H1 (cell line): ENCODE measurements around the gene UTRN. TPM values are rescaled to one million over a fixed set of nuclear protein-coding genes. Genes with fewer than 3 reads are reported as not detected.

ENCODE experiments used
- CTCF ChIA-PET: fragments of 300-600 bp; sonication (Branson Sonifier 250); formaldehyde crosslinking; loops from one replicate; lab custom pipeline; 2021; ENCODE audit not compliant: partially characterized antibody; lab: Charles Lee
- POLR2A ChIA-PET: fragments of 300-600 bp; sonication (Branson Sonifier 250); formaldehyde crosslinking; loops from one replicate; lab custom pipeline; 2021; ENCODE audit warnings: inconsistent platforms; ENCODE audit not compliant: partially characterized antibody; lab: Charles Lee
- DNase-seq, 2 experiments: peaks; one replicate each; pipeline versions ENCODE4 v3.0.0 to v3.0.0-alpha.2; 2010 to 2022; ENCODE audit warnings: low spot score in 2 of 2, low read depth in 1 of 2, mixed read lengths in 1 of 2
- FAIRE-seq: peaks from 2 replicates; lab custom pipeline; 2011; peaks lifted over from hg19 to GRCh38; lab: Jason Lieb, UNC
- H2AFZ ChIP-seq: 2 replicates; pipeline ENCODE4 v1.8.1; 2012; ENCODE audit warnings: low read length, inconsistent platforms
- H2AK5ac ChIP-seq: 2 replicates; pipeline ENCODE4 v1.6.1; 2013; ENCODE audit warnings: low read depth, low read length
- H2BK120ac ChIP-seq: replicated peaks from 2 replicates; pipeline ENCODE3; 2013; ENCODE audit warnings: low read depth, low read length, inconsistent platforms
- H2BK12ac ChIP-seq: 2 replicates; pipeline ENCODE4 v1.6.1; 2013; ENCODE audit warnings: low read depth, low read length
- H2BK15ac ChIP-seq: 2 replicates; pipeline ENCODE4 v1.6.1; 2013; ENCODE audit warnings: low read length
- H2BK20ac ChIP-seq: 2 replicates; pipeline ENCODE4 v1.6.1; 2013; ENCODE audit warnings: low read length
- H2BK5ac ChIP-seq: 2 replicates; pipeline ENCODE4 v1.6.1; 2013; ENCODE audit warnings: low read depth, low read length
- H3K14ac ChIP-seq: 2 replicates; pipeline ENCODE4 v1.6.1; 2013; ENCODE audit warnings: inconsistent platforms; ENCODE audit not compliant: insufficient read length
- H3K18ac ChIP-seq: 2 replicates; pipeline ENCODE4 v1.6.1; 2013; ENCODE audit warnings: low read length; ENCODE audit errors: extremely low read depth
- H3K23ac ChIP-seq: 2 replicates; pipeline ENCODE4 v1.6.1; 2013; ENCODE audit warnings: inconsistent platforms; ENCODE audit not compliant: insufficient read length
- H3K23me2 ChIP-seq: 2 replicates; pipeline ENCODE4 v1.6.1; 2013; ENCODE audit warnings: low read depth, low read length
- H3K27ac ChIP-seq: 2 replicates; pipeline ENCODE4 v1.6.1; 2011; ENCODE audit warnings: low read depth, low read length, inconsistent platforms
- H3K27me3 ChIP-seq, 4 experiments: replicated peaks in 1 of 4; 1 replicate in 1 of 4; 2 replicates in 3 of 4; pipeline versions ENCODE4 v1.6.1 to v1.8.1; 2011 to 2013; ENCODE audit warnings: low read length in 3 of 4, mild to moderate bottlenecking in 3 of 4, inconsistent platforms in 2 of 4, mixed read lengths in 2 of 4, moderate library complexity in 1 of 4; ENCODE audit not compliant: control insufficient read depth in 3 of 4, insufficient read depth in 3 of 4; ENCODE audit errors: extremely low read depth in 1 of 4
- H3K36me3 ChIP-seq, 4 experiments: 2 replicates each; pipeline versions ENCODE4 v1.6.1 to v1.8.1; 2011 to 2013; ENCODE audit warnings: mild to moderate bottlenecking in 4 of 4, low read length in 3 of 4, moderate library complexity in 2 of 4, control low read depth in 1 of 4, inconsistent platforms in 1 of 4; ENCODE audit not compliant: insufficient read depth in 4 of 4, control insufficient read depth in 2 of 4
- H3K4ac ChIP-seq: replicated peaks from 2 replicates; pipeline ENCODE3; 2013; ENCODE audit warnings: low read length, low read depth, mixed read lengths, inconsistent platforms; ENCODE audit not compliant: insufficient read length
- H3K4me1 ChIP-seq, 4 experiments: replicated peaks in 1 of 4; 1 replicate in 1 of 4; 2 replicates in 3 of 4; pipeline versions ENCODE4 v1.6.1 to v1.8.1; 2011 to 2013; ENCODE audit warnings: low read length in 3 of 4, inconsistent platforms in 2 of 4, mixed read lengths in 1 of 4; ENCODE audit not compliant: insufficient read depth in 4 of 4, control insufficient read depth in 3 of 4
- H3K4me2 ChIP-seq, 2 experiments: 2 replicates each; pipeline versions ENCODE4 v1.6.1 to v1.8.1; 2011 to 2013; ENCODE audit warnings: low read depth in 2 of 2, low read length in 2 of 2, control low read depth in 1 of 2, inconsistent platforms in 1 of 2, mild to moderate bottlenecking in 1 of 2; ENCODE audit not compliant: insufficient read depth in 1 of 2
- H3K4me3 ChIP-seq, 4 experiments: fragments of 200-600, 300-600 bp in 1 of 4; sonication (generic), shearing (Covaris generic), sonication (Bioruptor Twin) in 1 of 4; 2 replicates each; pipeline versions ENCODE4 v1.5.1 to v1.8.1; 2011 to 2016; ENCODE audit warnings: low read length in 4 of 4, low read depth in 3 of 4, control low read depth in 2 of 4, inconsistent platforms in 2 of 4, mild to moderate bottlenecking in 2 of 4, mixed read lengths in 1 of 4, moderate library complexity in 1 of 4; ENCODE audit not compliant: insufficient read depth in 2 of 4; ENCODE audit errors: extremely low read depth in 1 of 4
- H3K56ac ChIP-seq: replicated peaks from 2 replicates; pipeline ENCODE3; 2013; ENCODE audit warnings: low read depth, mild to moderate bottlenecking, mixed read lengths, low read length, inconsistent platforms; ENCODE audit not compliant: insufficient read length
- H3K79me1 ChIP-seq: 2 replicates; pipeline ENCODE4 v1.6.1; 2013; ENCODE audit warnings: low read depth, low read length, control low read depth
- H3K79me2 ChIP-seq, 2 experiments: 2 replicates each; pipeline versions ENCODE4 v1.6.1 to v1.8.1; 2012 to 2013; ENCODE audit warnings: low read length in 2 of 2, mild to moderate bottlenecking in 2 of 2, inconsistent platforms in 1 of 2; ENCODE audit not compliant: insufficient read depth in 2 of 2, control insufficient read depth in 1 of 2
- H3K9ac ChIP-seq, 4 experiments: replicated peaks in 1 of 4; 1 replicate in 1 of 4; 2 replicates in 3 of 4; pipeline versions ENCODE4 v1.6.1 to v1.8.1; 2011 to 2013; ENCODE audit warnings: low read depth in 3 of 4, low read length in 3 of 4, control low read depth in 2 of 4, mild to moderate bottlenecking in 2 of 4, moderate library complexity in 2 of 4, inconsistent platforms in 1 of 4; ENCODE audit errors: extremely low read depth in 1 of 4
- H3K9me3 ChIP-seq, 2 experiments: 2 replicates each; pipeline versions ENCODE4 v1.6.1 to v1.8.1; 2012 to 2013; ENCODE audit warnings: mild to moderate bottlenecking in 2 of 2, moderate library complexity in 2 of 2, control low read depth in 1 of 2, inconsistent platforms in 1 of 2, low read depth in 1 of 2, low read length in 1 of 2, mixed read lengths in 1 of 2; ENCODE audit not compliant: insufficient read depth in 2 of 2
- H4K20me1 ChIP-seq, 2 experiments: replicated peaks in 1 of 2; 2 replicates each; pipeline versions ENCODE3 to v1.8.1; 2011 to 2013; ENCODE audit warnings: inconsistent platforms in 2 of 2, low read length in 2 of 2, mild to moderate bottlenecking in 1 of 2; ENCODE audit not compliant: insufficient read depth in 2 of 2, control insufficient read depth in 1 of 2
- H4K5ac ChIP-seq: 2 replicates; pipeline ENCODE4 v1.6.1; 2013; ENCODE audit warnings: low read length, low read depth, mixed read lengths, inconsistent platforms; ENCODE audit not compliant: insufficient read length
- H4K8ac ChIP-seq: 2 replicates; pipeline ENCODE4 v1.8.0; 2013; ENCODE audit warnings: mild to moderate bottlenecking, moderate library complexity, low read length, inconsistent platforms; ENCODE audit not compliant: insufficient read depth; ENCODE audit errors: extremely low read depth
- H4K91ac ChIP-seq: replicated peaks from 2 replicates; pipeline ENCODE3; 2013; ENCODE audit warnings: low read length, mixed read lengths, inconsistent platforms; ENCODE audit not compliant: insufficient read length
- GTF2F1 ChIP-seq: IDR thresholded peaks from 2 replicates; pipeline ENCODE4 v1.6.1; 2012; ENCODE audit warnings: low read depth, low read length, improper control_type of control experiment, borderline replicate concordance
- MAFK ChIP-seq: IDR thresholded peaks from 2 replicates; pipeline ENCODE4 v1.6.1; 2012; ENCODE audit warnings: low read depth, mild to moderate bottlenecking, improper control_type of control experiment, low read length
- RNF2 ChIP-seq: fragments of 200-900, 300-1000 bp; sonication (generic); IDR thresholded peaks from 2 replicates; pipeline ENCODE4 v1.7.1; 2016; ENCODE audit warnings: borderline replicate concordance, low read depth, mild to moderate bottlenecking, antibody characterized with exemption, low read length; ENCODE audit not compliant: poor library complexity, severe bottlenecking; ENCODE audit errors: missing control alignments
- SIN3A ChIP-seq, 2 experiments: IDR thresholded peaks in 1 of 2; conservative IDR thresholded peaks in 1 of 2; 2 replicates each; pipeline ENCODE4 v1.6.1; 2011 to 2012; ENCODE audit warnings: low read length in 2 of 2, improper control_type of control experiment in 1 of 2, low read depth in 1 of 2, mild to moderate bottlenecking in 1 of 2
- TAF7 ChIP-seq: optimal IDR thresholded peaks from 2 replicates; pipeline ENCODE3; 2011; ENCODE audit warnings: low read depth, mild to moderate bottlenecking, inconsistent platforms, low read length, moderate library complexity, borderline replicate concordance
- YY1 ChIP-seq: IDR thresholded peaks from 2 replicates; pipeline ENCODE4 v1.6.1; 2011; ENCODE audit warnings: low read depth, mild to moderate bottlenecking, low read length
- WGBS, 2 experiments: shearing (Covaris generic) in 1 of 2; methylation state at CpG; one replicate each; pipeline versions ENCODE4 v1.1.6 to v1.1.7; 2013 to 2015; ENCODE audit warnings: low lambda C conversion rate in 2 of 2, mixed read lengths in 2 of 2, inconsistent platforms in 1 of 2, low coverage in 1 of 2, missing lambda C conversion rate in 1 of 2; ENCODE audit not compliant: insufficient replicate concordance in 2 of 2, insufficient coverage in 1 of 2, insufficient read length in 1 of 2; ENCODE audit errors: extremely low coverage in 1 of 2, missing lambda C conversion rate in 1 of 2; 5-methylcytosine and 5-hydroxymethylcytosine counted together
- polyA plus RNA-seq, 7 experiments: library from polyadenylated mRNA; depleted of rRNA in 3 of 7; stranded (reverse) in 5 of 7; unstranded in 2 of 7; fragments of >200 nt in 5 of 7; fragments of 200-250 nt in 2 of 7; gene quantifications; 1 replicate in 5 of 7; 2 replicates in 1 of 7; 4 replicates in 1 of 7; pipeline versions ENCODE4 v1.2.1 to v1.2.3, GENCODE V29; 2011 to 2013; ENCODE audit warnings: missing spikeins in 2 of 7, mixed read lengths in 2 of 7
- total RNA-seq: library from RNA; stranded (reverse); fragmentation: NEBNext Ultra II Directional; extraction: Animal tissue kit (Norgen Biotek cat#: 25700); gene quantifications from 2 replicates; pipeline ENCODE4 v1.2.1, GENCODE V29; 2021

The UTRN gene
- total and polyA plus RNA-seq, 2 of the 8 experiments (the other 6 are each of a cell fraction or from before 2014, with no cell fraction given), result 25.0 to 112 TPM

DNA sequence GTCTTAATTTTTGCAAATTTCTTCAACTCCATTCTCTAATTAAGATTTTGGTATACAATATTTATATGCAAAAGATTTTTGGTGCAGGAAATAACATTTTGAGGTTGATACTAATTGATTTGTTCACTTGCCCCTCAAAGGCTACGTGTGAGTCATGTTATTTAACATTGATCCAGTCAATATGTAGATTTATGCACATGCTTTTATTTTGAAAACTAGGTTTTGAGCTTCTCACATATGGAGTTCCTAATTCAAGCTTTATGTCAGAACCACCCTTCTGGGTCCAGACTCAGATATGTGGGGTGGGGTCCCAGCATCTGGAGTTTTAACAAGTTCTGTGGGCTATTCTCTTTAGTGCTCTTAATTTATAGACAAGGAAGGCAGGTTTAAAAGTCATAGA lies 13.8 kb downstream of the UTRN start:
- H3K79me1 ChIP-seq, result no peaks in the 10 kb centered on the region
- no peaks in the 10 kb centered on the region; a peak in 1 of 7 replicates for H3K27me3 ChIP-seq
- peaks cover 0 to 16% (median 6%) of the 10 kb centered on the region in 4 experiments; a peak in 4 of 8 replicates for H3K36me3 ChIP-seq
- H4K20me1 ChIP-seq, result no peaks in the 10 kb centered on the region
- H3K23me2 ChIP-seq, result no peaks in the 10 kb centered on the region
- no peak overlapping the region for H4K91ac ChIP-seq
- H3K4me1 ChIP-seq, result peaks cover 0 to 6% (median 0%) of the 10 kb centered on the region in 4 experiments; a peak in 1 of 7 replicates
- WGBS, 2 experiments, result 82% methylated on average over 1 of the region's 1 CpG; no CpG with 5 or more reads in 1 of the 2 experiments
- H4K8ac ChIP-seq, result no peak overlapping the region
- no peak overlapping the region for H2BK120ac ChIP-seq
- no peak overlapping the region for H2BK12ac ChIP-seq
- no peak for DNase-seq
- H2AK5ac ChIP-seq, result no peak overlapping the region
- no peak overlapping the region for H3K27ac ChIP-seq
- H2BK20ac ChIP-seq, result no peak overlapping the region
- no peak for FAIRE-seq
- H3K18ac ChIP-seq, result no peak overlapping the region
- no peak overlapping the region for H3K4me2 ChIP-seq
- H2BK5ac ChIP-seq, result no peak overlapping the region
- ChIA-PET CTCF (interaction anchor here (0.6 to 1.5 kb wide), 5 partner anchors 13 to 938 kb away, joined by 3 to 4 read pairs (median 3); no protein-coding TSS in a partner anchor), POLR2A (no interaction called here)
- H4K5ac ChIP-seq, result no peak overlapping the region
- no peak overlapping the region for H3K4me3 ChIP-seq
- no peak overlapping the region for H3K4ac ChIP-seq
- H3K79me2 ChIP-seq, result peaks cover 0 to 2% of the 10 kb centered on the region in 2 experiments; a peak in 2 of 4 replicates
- no peak overlapping the region for H3K56ac ChIP-seq
- H2BK15ac ChIP-seq, result no peak overlapping the region
- H3K9ac ChIP-seq, result no peak overlapping the region
- H2AFZ ChIP-seq, result no peak overlapping the region
- no peak overlapping the region for H3K14ac ChIP-seq
- H3K9me3 ChIP-seq, result peaks cover 7 to 10% of the 10 kb centered on the region in 2 experiments; a peak in 3 of 4 replicates
- no peak overlapping the region for H3K23ac ChIP-seq
- TF ChIP-seq GTF2F1 (no peak), RNF2 (no peak), TAF7 (no peak), SIN3A (conservative IDR thresholded peaks at IDR 0.05 in 1 of 2, IDR thresholded peaks at IDR 0.05 in 1 of 2; ENCODE audit: low read depth in 1 of 2, low read length in 2 of 2) (no peak), YY1 (no peak), MAFK (no peak)
